ENCODE data around the gene RNASE13. TPM values are rescaled to one million over a fixed set of nuclear protein-coding genes. Genes with fewer than 3 reads are reported as not detected.

RNASE13 gene
- total RNA-seq, 1 experiment from 2014 or later: not detected

DNA sequence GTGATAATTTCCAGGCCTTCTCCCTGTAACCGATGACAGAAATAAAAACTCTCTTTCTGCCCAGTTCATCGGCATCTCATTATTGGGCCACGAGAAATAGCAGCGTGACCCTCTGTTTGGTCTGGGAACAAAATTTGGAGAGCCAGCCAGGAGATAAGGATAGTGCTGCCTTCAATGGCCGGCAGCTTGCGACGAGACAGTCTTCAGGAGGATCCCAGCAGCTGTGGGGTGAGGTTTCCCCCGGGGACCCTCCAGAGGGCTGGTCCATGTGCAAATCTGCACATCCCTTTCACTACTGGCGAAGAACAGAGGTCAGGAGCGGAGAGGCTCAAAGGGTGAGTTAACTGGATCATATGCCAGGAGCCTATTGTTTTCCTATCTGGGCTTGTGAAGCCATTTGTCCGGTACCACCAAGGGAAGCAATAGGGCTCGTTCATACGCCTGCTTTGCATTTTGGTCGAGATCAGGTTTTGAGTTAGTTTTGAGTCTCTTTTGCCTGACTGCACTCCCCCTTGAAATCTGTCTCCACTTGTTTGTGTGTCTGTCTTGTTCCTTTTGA lies 30.7 kb downstream of the RNASE13 start:
- no peak overlapping the region for H3K56ac ChIP-seq (ENCODE audit: insufficient read length, low read depth, low read length)
- no peak overlapping the region for H3K4me2 ChIP-seq (ENCODE audit: insufficient read depth, insufficient read length, low read length)
- Mint-ChIP-seq H3K4me1 (peaks cover 8 to 9% of the 10 kb centered on the region in 2 experiments), H3K36me3 (ENCODE audit: insufficient read depth in 1 of 3, low read depth in 3 of 3) (no peaks in the 10 kb centered on the region), H3K27me3 (ENCODE audit: low read depth) (no peaks in the 10 kb centered on the region; the same call in 1 of the 2 replicates), H3K27ac (no peak overlapping the region), H3K9me3 (no peaks in the 10 kb centered on the region), H3K4me3 (no peak overlapping the region)
- no peak overlapping the region for H4K5ac ChIP-seq (ENCODE audit: insufficient read length, low read depth, low read length)
- H3T11ph ChIP-seq (ENCODE audit: low read length): no peak overlapping the region
- H3K9ac ChIP-seq (ENCODE audit: extremely low read depth, insufficient read length, low read length): no peak overlapping the region
- H4K91ac ChIP-seq (ENCODE audit: insufficient read length, low read depth, low read length): no peak overlapping the region
- no peak overlapping the region for H3K18ac ChIP-seq (ENCODE audit: insufficient read length, low read depth, low read length)
- H3K27me3 ChIP-seq (ENCODE audit: insufficient read depth, low read length): no peaks in the 10 kb centered on the region
- H2BK5ac ChIP-seq (ENCODE audit: insufficient read length, low read length): no peak overlapping the region
- no peaks in the 10 kb centered on the region for H3K79me2 ChIP-seq (ENCODE audit: insufficient read depth, low read length)
- DNase-seq: no peak
- H3K23me2 ChIP-seq (ENCODE audit: insufficient read length, low read depth, low read length, poor library complexity, severe bottlenecking): no peaks in the 10 kb centered on the region
- no peak overlapping the region for H3K14ac ChIP-seq (ENCODE audit: insufficient read depth, low read length)
- no peak overlapping the region for H2AFZ ChIP-seq (ENCODE audit: low read length)
- no peaks in the 10 kb centered on the region for H3K79me1 ChIP-seq (ENCODE audit: insufficient read depth, low read depth, low read length, poor library complexity, severe bottlenecking)
- WGBS (ENCODE audit: extremely low coverage, insufficient read length, low lambda C conversion rate): no CpG with 5 or more reads among the region's 14 CpGs
- no peak overlapping the region for H2BK20ac ChIP-seq (ENCODE audit: low read depth, low read length, poor library complexity, severe bottlenecking)
- H4K8ac ChIP-seq (replicated peaks; ENCODE audit: insufficient read length, low read depth, low read length): no peak overlapping the region
- no peaks in the 10 kb centered on the region for H4K20me1 ChIP-seq (ENCODE audit: control insufficient read depth, insufficient read depth, insufficient read length)
- H2BK15ac ChIP-seq (ENCODE audit: low read depth, low read length): no peak overlapping the region
- H2BK12ac ChIP-seq (ENCODE audit: insufficient read length, low read depth, low read length): no peak overlapping the region
- H2AK5ac ChIP-seq (ENCODE audit: insufficient read length, low read length): no peak overlapping the region
- no peak overlapping the region for H3K27ac ChIP-seq (ENCODE audit: insufficient read length, low read depth, low read length)
- no peaks in the 10 kb centered on the region for H3K9me3 ChIP-seq (ENCODE audit: control insufficient read depth, low read depth, low read length)
- H3K4ac ChIP-seq (ENCODE audit: low read depth, low read length): no peak overlapping the region
- H2BK120ac ChIP-seq (ENCODE audit: low read depth, low read length, poor library complexity, severe bottlenecking): no peak overlapping the region
- H3K23ac ChIP-seq (ENCODE audit: insufficient read length, low read depth, low read length): no peak overlapping the region
- no peaks in the 10 kb centered on the region for H3K4me1 ChIP-seq (ENCODE audit: insufficient read depth, low read length)
- no peak for TF ChIP-seq CTCF (conservative IDR thresholded peaks at IDR 0.05)
